Fibroblast of lung (primary cell): ENCODE results near the gene ENTHD1. TPM values are rescaled to one million over a fixed set of nuclear protein-coding genes. Genes with fewer than 3 reads are reported as not detected.

Experiments
- DNase-seq, 2 donors: peaks; one replicate each; pipeline versions ENCODE4 v3.0.0 to v3.0.0-alpha.2; 2010; ENCODE audit warnings: low read depth in 2 of 2
- H2AFZ ChIP-seq: 2 replicates; pipeline ENCODE4 v1.5.1; 2012; ENCODE audit warnings: low read length, control low read depth, inconsistent platforms
- H3K27ac ChIP-seq: 2 replicates; pipeline ENCODE4 v1.5.1; 2011; ENCODE audit warnings: low read length, control low read depth; ENCODE audit not compliant: insufficient read depth
- H3K27me3 ChIP-seq: 2 replicates; pipeline ENCODE4 v1.5.1; 2011; ENCODE audit warnings: mild to moderate bottlenecking, low read length; ENCODE audit not compliant: control insufficient read depth, insufficient read depth
- H3K36me3 ChIP-seq: 2 replicates; pipeline ENCODE4 v1.5.1; 2011; ENCODE audit warnings: low read length; ENCODE audit not compliant: control insufficient read depth, insufficient read depth
- H3K4me1 ChIP-seq: 2 replicates; pipeline ENCODE4 v1.5.1; 2011; ENCODE audit warnings: low read length; ENCODE audit not compliant: control insufficient read depth, insufficient read depth; ENCODE audit errors: extremely low read depth
- H3K4me2 ChIP-seq: 2 replicates; pipeline ENCODE4 v1.5.1; 2011; ENCODE audit warnings: low read length, control low read depth; ENCODE audit not compliant: insufficient read depth; ENCODE audit errors: extremely low read depth
- H3K4me3 ChIP-seq, 4 experiments: fragments of 200-600 bp in 1 of 4; sonication (generic) in 1 of 4; replicated peaks in 1 of 4; 2 replicates each; pipeline ENCODE4 v1.5.1; 2011 to 2016; ENCODE audit warnings: low read length in 4 of 4, low read depth in 3 of 4, mild to moderate bottlenecking in 3 of 4, control low read depth in 2 of 4, inconsistent platforms in 1 of 4, mixed read lengths in 1 of 4; ENCODE audit not compliant: insufficient read depth in 1 of 4; ENCODE audit errors: control extremely low read depth in 1 of 4
- H3K79me2 ChIP-seq: 2 replicates; pipeline ENCODE4 v1.5.1; 2012; ENCODE audit warnings: mild to moderate bottlenecking, low read length, inconsistent platforms; ENCODE audit not compliant: control insufficient read depth, insufficient read depth
- H3K9ac ChIP-seq: 2 replicates; pipeline ENCODE4 v1.5.1; 2011; ENCODE audit warnings: mild to moderate bottlenecking, low read length, control low read depth; ENCODE audit not compliant: insufficient read depth
- H3K9me3 ChIP-seq: 2 replicates; pipeline ENCODE4 v1.5.1; 2012; ENCODE audit warnings: low read depth, low read length; ENCODE audit not compliant: control insufficient read depth, insufficient read depth
- H4K20me1 ChIP-seq: 2 replicates; pipeline ENCODE4 v1.5.1; 2011; ENCODE audit warnings: low read length; ENCODE audit not compliant: control insufficient read depth, insufficient read depth; ENCODE audit errors: extremely low read depth
- CTCF ChIP-seq, 2 donors: IDR thresholded peaks in 1 of 2; conservative IDR thresholded peaks in 1 of 2; 1 replicate in 1 of 2; 2 replicates in 1 of 2; pipeline ENCODE4 v1.5.1; 2011 to 2012; ENCODE audit warnings: low read length in 2 of 2, control low read depth in 1 of 2, inconsistent platforms in 1 of 2, low read depth in 1 of 2, mild to moderate bottlenecking in 1 of 2
- EZH2 ChIP-seq: IDR thresholded peaks from 2 replicates; pipeline ENCODE4 v1.5.1; 2012; ENCODE audit warnings: low read length, control low read depth, mild to moderate bottlenecking; ENCODE audit errors: missing control alignments
- polyA plus RNA-seq, 2 donors: library from polyadenylated mRNA; depleted of rRNA in 1 of 2; stranded (reverse) in 1 of 2; unstranded in 1 of 2; fragments of >200 nt; gene quantifications; 2 replicates each; pipeline ENCODE4 v1.2.1, GENCODE V29; 2011 to 2012; ENCODE audit warnings: missing spikeins in 1 of 2
- total RNA-seq: library from RNA; depleted of rRNA; stranded (reverse); fragments of >200 nt; gene quantifications from 2 replicates; pipeline ENCODE4 v1.2.1, GENCODE V29; 2014

The ENTHD1 gene
- total and polyA plus RNA-seq, 2 donors (not counting 1 experiment from before 2014, with no cell fraction given) = not detected

GRCh38 chr22:39914584-39914983, 21.0 kb upstream of the ENTHD1 start:
- Histone ChIP-seq H3K4me2 (no peak overlapping the region), H2AFZ (no peak overlapping the region), H3K9ac (no peak overlapping the region), H3K27ac (no peak overlapping the region), H3K4me3 (no peak overlapping the region), H3K36me3 (no peaks in the 10 kb centered on the region), H3K9me3 (no peaks in the 10 kb centered on the region), H3K27me3 (no peaks in the 10 kb centered on the region), H3K4me1 (no peaks in the 10 kb centered on the region), H3K79me2 (no peaks in the 10 kb centered on the region), H4K20me1 (no peaks in the 10 kb centered on the region)
- DNase-seq = no peak
- TF ChIP-seq EZH2 (no peak), CTCF (conservative IDR thresholded peaks at IDR 0.05 in 1 of 2, IDR thresholded peaks at IDR 0.05 in 1 of 2; ENCODE audit: low read depth in 1 of 2, low read length in 2 of 2) (no peak)

GRCh38 chr22:39913886-39914285, 20.3 kb upstream of the ENTHD1 start:
- no peak overlapping the region for H2AFZ ChIP-seq
- no peaks in the 10 kb centered on the region for H4K20me1 ChIP-seq
- no peaks in the 10 kb centered on the region for H3K79me2 ChIP-seq
- no peaks in the 10 kb centered on the region for H3K9me3 ChIP-seq
- H3K9ac ChIP-seq = no peak overlapping the region
- H3K36me3 ChIP-seq = no peaks in the 10 kb centered on the region
- no peaks in the 10 kb centered on the region for H3K4me1 ChIP-seq
- no peak for DNase-seq
- H3K4me3 ChIP-seq = no peak overlapping the region
- H3K27ac ChIP-seq = no peak overlapping the region
- H3K4me2 ChIP-seq = no peak overlapping the region
- H3K27me3 ChIP-seq = no peaks in the 10 kb centered on the region
- no peak for TF ChIP-seq EZH2
- no peak for TF ChIP-seq CTCF (conservative IDR thresholded peaks at IDR 0.05 in 1 of 2, IDR thresholded peaks at IDR 0.05 in 1 of 2; ENCODE audit: low read depth in 1 of 2, low read length in 2 of 2)

GRCh38 chr22:39913321-39913720, 19.8 kb upstream of the ENTHD1 start:
- H3K27me3 ChIP-seq = no peaks in the 10 kb centered on the region
- H3K9ac ChIP-seq = no peak overlapping the region
- no peaks in the 10 kb centered on the region for H3K4me1 ChIP-seq
- no peak overlapping the region for H2AFZ ChIP-seq
- no peak overlapping the region for H3K4me3 ChIP-seq
- no peaks in the 10 kb centered on the region for H4K20me1 ChIP-seq
- no peak for TF ChIP-seq EZH2
- no peak for TF ChIP-seq CTCF (conservative IDR thresholded peaks at IDR 0.05 in 1 of 2, IDR thresholded peaks at IDR 0.05 in 1 of 2; ENCODE audit: low read depth in 1 of 2, low read length in 2 of 2)
- H3K4me2 ChIP-seq = no peak overlapping the region
- H3K27ac ChIP-seq = no peak overlapping the region
- no peaks in the 10 kb centered on the region for H3K79me2 ChIP-seq
- DNase-seq = no peak
- no peaks in the 10 kb centered on the region for H3K9me3 ChIP-seq
- H3K36me3 ChIP-seq = no peaks in the 10 kb centered on the region
